ENCODE results near the gene TMEM218.
"Not testable (repeated sequence)": the region's sequence is repeated elsewhere in the genome, so short reads cannot be mapped to it uniquely, and the experiment has no call there.

TMEM218 gene

DNA sequence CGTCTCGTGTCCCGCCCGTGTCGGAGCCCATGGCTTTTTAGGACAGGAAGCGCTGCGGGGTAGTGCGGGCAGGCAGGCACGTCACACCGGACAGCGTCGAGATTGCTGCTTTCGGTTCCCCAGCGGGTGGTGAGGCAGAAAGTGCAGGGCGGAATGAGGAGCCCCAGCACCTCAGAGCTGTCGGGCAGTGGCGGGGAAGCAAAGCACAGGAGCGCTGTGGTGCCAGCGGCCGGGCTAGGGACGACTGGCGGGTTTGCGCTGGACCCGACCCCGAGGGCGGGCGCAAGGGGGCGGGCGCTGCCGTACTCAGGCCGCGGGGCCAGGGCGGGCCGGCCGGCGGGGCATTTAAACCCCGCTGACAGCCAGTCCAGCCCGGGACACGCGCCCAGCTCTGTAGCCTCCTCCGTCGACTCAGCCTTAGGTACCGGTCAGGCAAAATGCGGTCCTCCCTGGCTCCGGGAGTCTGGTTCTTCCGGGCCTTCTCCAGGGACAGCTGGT lies 48.4 kb downstream of the TMEM218 start, which contains the start of gene SLC37A2:
TSS of gene SLC37A2 (plus strand) at position 375 of the 498 bp plus-strand sequence. CDS start at position 438, 63 bp downstream.
- peak; percentile 56 for DNase-seq (ENCODE audit: low read depth, low spot score)
- TF ChIP-seq, protein P1, sequence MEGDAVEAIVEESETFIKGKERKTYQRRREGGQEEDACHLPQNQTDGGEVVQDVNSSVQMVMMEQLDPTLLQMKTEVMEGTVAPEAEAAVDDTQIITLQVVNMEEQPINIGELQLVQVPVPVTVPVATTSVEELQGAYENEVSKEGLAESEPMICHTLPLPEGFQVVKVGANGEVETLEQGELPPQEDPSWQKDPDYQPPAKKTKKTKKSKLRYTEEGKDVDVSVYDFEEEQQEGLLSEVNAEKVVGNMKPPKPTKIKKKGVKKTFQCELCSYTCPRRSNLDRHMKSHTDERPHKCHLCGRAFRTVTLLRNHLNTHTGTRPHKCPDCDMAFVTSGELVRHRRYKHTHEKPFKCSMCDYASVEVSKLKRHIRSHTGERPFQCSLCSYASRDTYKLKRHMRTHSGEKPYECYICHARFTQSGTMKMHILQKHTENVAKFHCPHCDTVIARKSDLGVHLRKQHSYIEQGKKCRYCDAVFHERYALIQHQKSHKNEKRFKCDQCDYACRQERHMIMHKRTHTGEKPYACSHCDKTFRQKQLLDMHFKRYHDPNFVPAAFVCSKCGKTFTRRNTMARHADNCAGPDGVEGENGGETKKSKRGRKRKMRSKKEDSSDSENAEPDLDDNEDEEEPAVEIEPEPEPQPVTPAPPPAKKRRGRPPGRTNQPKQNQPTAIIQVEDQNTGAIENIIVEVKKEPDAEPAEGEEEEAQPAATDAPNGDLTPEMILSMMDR (IDR thresholded peaks at IDR 0.05; ENCODE audit: low read depth, low read length), result peak; percentile 19
- in situ Hi-C loops (cut with HindIII; ENCODE audit: low sequenced_read_pairs), result no loop called here
- peak within 1 kb of the TSS; percentile 58 for H3K4me3 ChIP-seq (ENCODE audit: low read depth, low read length)

DNA sequence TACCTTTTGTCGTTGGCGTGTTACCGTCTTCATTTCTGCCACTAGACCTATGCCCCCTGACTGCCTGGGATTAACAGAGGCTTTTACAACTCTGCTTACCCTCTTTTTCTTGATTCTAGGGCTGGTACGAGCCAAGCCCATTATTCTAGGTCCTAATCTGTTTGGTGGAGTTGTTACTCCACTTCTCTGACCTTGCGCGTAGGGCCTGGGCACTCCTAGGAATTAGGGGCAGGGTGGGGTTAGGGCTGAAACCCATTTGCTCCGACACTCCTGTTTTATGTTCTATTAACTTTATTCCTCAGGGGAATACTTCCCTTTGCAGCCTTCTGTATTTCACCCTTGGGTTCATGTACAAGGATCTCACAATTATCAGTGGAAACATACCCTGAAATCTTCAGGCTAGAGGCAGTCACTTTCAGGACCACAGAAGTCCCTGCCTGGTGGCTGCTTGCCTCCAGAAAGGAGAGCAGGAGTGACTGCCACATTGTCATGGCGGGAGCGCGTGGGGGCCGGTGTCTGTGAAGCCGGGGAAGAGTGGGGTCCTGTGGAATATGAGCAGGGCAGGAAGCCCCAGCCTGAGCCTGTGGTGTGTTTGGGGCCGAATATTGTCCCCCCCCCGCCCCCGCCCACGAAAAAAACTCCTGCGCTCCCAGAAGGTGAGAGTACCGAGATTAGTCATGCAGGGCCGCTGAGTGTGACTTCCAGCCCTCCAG lies 49.1 kb downstream of the TMEM218 start:
- in situ Hi-C loops (cut with HindIII; ENCODE audit: low sequenced_read_pairs), result no loop called here
- TF ChIP-seq, protein P1 (IDR thresholded peaks at IDR 0.05; ENCODE audit: low read depth, low read length), result no peak
- DNase-seq (ENCODE audit: low read depth, low spot score), result no peak
- peak overlapping the region; percentile 58 for H3K4me3 ChIP-seq (ENCODE audit: low read depth, low read length)

DNA sequence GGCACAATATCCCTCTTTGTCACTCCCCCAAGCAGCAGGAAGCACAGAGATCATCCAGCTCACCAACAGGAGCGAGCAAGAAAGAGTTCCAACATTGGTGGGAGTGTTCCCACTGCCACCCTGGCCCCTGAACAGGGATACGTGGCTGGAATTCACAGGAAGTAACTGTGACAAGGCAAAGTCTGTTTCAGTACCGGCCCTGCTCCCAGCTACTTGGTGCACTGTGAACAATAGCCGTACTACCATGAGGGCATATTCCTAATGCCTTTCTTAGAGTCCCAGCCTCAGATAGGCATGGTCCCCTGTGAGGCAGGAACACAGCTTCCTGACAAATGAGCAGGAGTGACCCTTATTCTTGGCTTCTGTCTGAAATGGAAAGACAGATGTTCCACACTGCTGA lies 50.1 kb downstream of the TMEM218 start:
- TF ChIP-seq, protein P1 (IDR thresholded peaks at IDR 0.05; ENCODE audit: low read depth, low read length), result no peak
- in situ Hi-C loops (cut with HindIII; ENCODE audit: low sequenced_read_pairs), result no loop called here
- no peak overlapping the region for H3K4me3 ChIP-seq (ENCODE audit: low read depth, low read length)
- DNase-seq (ENCODE audit: low read depth, low spot score), result no peak

DNA sequence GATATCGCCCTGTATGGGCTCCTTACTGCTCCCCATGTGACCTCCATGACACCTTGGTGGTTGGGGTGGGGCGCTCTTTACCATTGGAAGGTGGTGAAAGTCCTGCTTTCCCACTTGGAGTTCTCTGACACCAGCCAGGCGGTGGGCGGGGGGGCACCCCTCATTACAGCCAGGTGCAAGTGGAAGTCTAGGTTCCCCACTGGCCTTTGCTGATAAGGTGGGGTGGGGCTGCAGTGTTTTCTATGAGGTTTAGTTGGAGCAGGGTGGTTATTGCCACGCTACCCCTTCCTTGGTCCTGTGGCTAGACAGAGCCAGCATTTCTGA lies 53.8 kb downstream of the TMEM218 start:
- DNase-seq (ENCODE audit: low read depth, low spot score), result no peak
- TF ChIP-seq, protein P1 (IDR thresholded peaks at IDR 0.05; ENCODE audit: low read depth, low read length), result no peak
- no peak overlapping the region for H3K4me3 ChIP-seq (ENCODE audit: low read depth, low read length)
- in situ Hi-C loops (cut with HindIII; ENCODE audit: low sequenced_read_pairs), result no loop called here

DNA sequence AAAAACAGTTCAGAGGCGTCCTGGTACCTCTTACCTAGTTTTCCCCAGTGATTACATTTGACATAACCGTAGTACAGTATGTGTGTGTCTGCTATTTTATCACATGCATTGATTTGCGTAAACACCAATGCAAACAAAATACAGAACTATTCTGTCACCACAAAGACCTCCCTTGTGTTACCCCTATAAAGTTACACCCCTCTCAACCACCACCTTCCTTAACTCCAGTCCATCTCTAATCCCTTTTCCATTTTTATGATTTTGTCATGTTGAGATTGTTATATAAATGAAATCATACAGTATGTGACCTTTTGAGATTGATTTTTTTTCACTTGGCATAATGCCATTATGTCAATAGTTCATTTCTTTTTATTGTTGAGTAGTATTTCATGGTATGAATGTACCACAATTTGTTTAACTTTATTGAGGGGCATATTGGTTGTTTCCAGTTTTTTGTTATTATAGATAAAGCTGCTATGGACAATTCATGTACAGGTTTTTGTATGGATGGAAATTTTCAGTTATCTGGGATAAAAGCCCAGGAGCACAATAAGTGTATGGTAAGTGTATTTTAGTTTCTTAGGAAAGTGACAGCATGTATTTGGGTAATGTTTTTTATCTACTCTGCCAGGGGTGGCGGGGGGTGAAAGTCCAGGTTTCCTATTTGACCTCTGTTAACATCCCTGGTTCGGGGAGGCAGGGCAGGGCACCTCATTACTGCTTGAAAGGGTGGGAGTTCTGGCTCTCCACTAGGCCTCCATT lies 54.3 kb downstream of the TMEM218 start:
- in situ Hi-C loops (cut with HindIII; ENCODE audit: low sequenced_read_pairs), result no loop called here
- TF ChIP-seq, protein P1 (IDR thresholded peaks at IDR 0.05; ENCODE audit: low read depth, low read length), result no peak
- DNase-seq (ENCODE audit: low read depth, low spot score), result no peak
- no peak overlapping the region for H3K4me3 ChIP-seq (ENCODE audit: low read depth, low read length)

DNA sequence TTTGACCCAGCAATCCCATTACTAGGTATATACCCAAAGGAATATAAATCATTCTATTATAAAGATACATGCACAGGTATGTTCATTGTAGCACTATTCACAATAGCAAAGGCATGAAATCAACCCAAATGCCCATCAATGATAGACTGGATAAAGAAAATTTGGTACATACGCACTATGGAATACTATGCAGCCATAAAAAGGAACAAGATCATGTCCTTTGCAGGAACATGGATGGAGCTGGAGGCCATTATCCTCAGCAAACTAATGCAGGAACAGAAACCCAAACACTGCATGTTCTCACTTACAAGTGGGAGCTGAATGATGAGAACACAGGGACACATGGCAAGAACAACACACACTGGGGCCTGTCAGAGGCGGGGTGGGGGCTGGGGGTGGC lies 55.3 kb downstream of the TMEM218 start:
- DNase-seq (ENCODE audit: low read depth, low spot score); in situ Hi-C loops (cut with HindIII; ENCODE audit: low sequenced_read_pairs); H3K4me3 ChIP-seq (ENCODE audit: low read depth, low read length): not testable (repeated sequence)
